Myometrial cell (primary cell): Measurements from ENCODE around the gene CCER1. TPM values are rescaled to one million over a fixed set of nuclear protein-coding genes. Genes with fewer than 3 reads are reported as not detected.

Experiments
- total RNA-seq: library from RNA; depleted of rRNA; stranded (reverse); fragments of >200 nt; gene quantifications from 2 replicates; pipeline ENCODE4 v1.2.3, GENCODE V29; 2015

CCER1 gene
- not detected in 2 replicates for total RNA-seq

GRCh38 chr12:90954921-90955320 is at the start of gene CCER1:
Gene CCER1 (minus strand): TSS chr12:90955176. CDS start chr12:90954742, 434 bp downstream.

Other genes starting within 250 kb of the CCER1 start
- 0.18 TPM in 1 of 2 replicates, not detected in the other for gene EPYC, start 49.8 kb upstream of the CCER1 start, total RNA-seq
- gene KERA, start 102.8 kb upstream of the CCER1 start, total RNA-seq = 0.18 TPM in 1 of 2 replicates, not detected in the other
- 304 and 309 TPM in 2 replicates for gene LUM, start 156.3 kb upstream of the CCER1 start, total RNA-seq
- 320 and 329 TPM in 2 replicates for gene DCN, start 227.6 kb upstream of the CCER1 start, total RNA-seq